K562 (cell line): Measurements from ENCODE around the gene KPTN. TPM values are rescaled to one million over a fixed set of nuclear protein-coding genes. Genes with fewer than 3 reads are reported as not detected.

ENCODE experiments used
- ESRRB ChIP-seq: fragments of 250-450 bp; sonication (Bioruptor Pico); IDR thresholded peaks from 2 replicates; pipeline ENCODE4 v1.5.0; 2020; ENCODE audit warnings: mild to moderate bottlenecking, moderate library complexity, borderline replicate concordance
- MGA ChIP-seq: fragments of 450-650 bp; IDR thresholded peaks from 2 replicates; pipeline ENCODE4 v1.6.1; 2016; ENCODE audit warnings: mild to moderate bottlenecking, moderate library complexity
- MIER1 ChIP-seq: fragments of 450-650 bp; IDR thresholded peaks from 2 replicates; pipeline ENCODE4 v1.6.1; 2016; ENCODE audit warnings: antibody characterized with exemption, mild to moderate bottlenecking, low read depth
- SP1 ChIP-seq: sonication (generic); formaldehyde crosslinking; IDR thresholded peaks from 2 replicates; pipeline ENCODE4 v1.8.1; 2022; ENCODE audit warnings: mild to moderate bottlenecking, missing genetic modification reagents
- ZNF232 ChIP-seq: sonication (generic); formaldehyde crosslinking; IDR thresholded peaks from 2 replicates; pipeline ENCODE4 v1.8.0; 2022; ENCODE audit warnings: mild to moderate bottlenecking, missing genetic modification reagents
- ZNF407 ChIP-seq: fragments of 450-650 bp; IDR thresholded peaks from 2 replicates; pipeline ENCODE4 v1.6.1; 2016; ENCODE audit warnings: low read depth
- polyA plus RNA-seq, 8 experiments: library from polyadenylated mRNA; depleted of rRNA in 4 of 8; stranded (reverse) in 5 of 8; unstranded in 3 of 8; fragments of >200 nt; fragmentation: Nextera tagmentation in 2 of 8; fragmentation: Illumina TruSeq in 1 of 8; extraction: Ambion mirVana in 2 of 8; extraction: Trizol in 1 of 8; gene quantifications; 2 replicates each; pipeline versions ENCODE4 v1.2.1 to v1.2.3, GENCODE V29; 2011 to 2014; ENCODE audit warnings: inconsistent platforms in 1 of 8, missing spikeins in 1 of 8
- total RNA-seq, 7 experiments: library from RNA; depleted of rRNA in 6 of 7; stranded (reverse); fragments of >200 nt in 6 of 7; fragmentation: Illumina TruSeq in 2 of 7; extraction: Trizol in 2 of 7; gene quantifications; 2 replicates each; pipeline versions ENCODE4 v1.2.1 to v1.2.3, GENCODE V29; 2011 to 2021; ENCODE audit warnings: low replicate concordance in 1 of 7

Gene KPTN
- total and polyA plus RNA-seq, 9 of the 15 experiments (the other 6 are each of a cell fraction or from before 2014, with no cell fraction given), result 0.56 to 18.2 (median 8.5) TPM

- no peak for TF ChIP-seq MGA
- TF ChIP-seq ZNF232, result no peak
- no peak for TF ChIP-seq ESRRB (CRISPR knock-in tag)
- no peak for TF ChIP-seq ZNF407
- peak; percentile 63; the same call in 1 of the 2 replicates for TF ChIP-seq MIER1
- TF ChIP-seq SP1 (CRISPR knock-in tag), result peak; percentile 92
These were observed 45.2 kb downstream of the KPTN start (continued) for GRCh38 chr19:47438793-47439220.
